HCT116 (cell line): Measurements from ENCODE around the gene ENTPD8. TPM values are rescaled to one million over a fixed set of nuclear protein-coding genes. Genes with fewer than 3 reads are reported as not detected.

ENCODE experiments used
- ATAC-seq: fragments of 200-7000 bp; cut with Tn5 transposase; 2 replicates; pipeline ENCODE4 v1.9.1; 2020; ENCODE audit warnings: mild to moderate bottlenecking, moderate library complexity
- BruUV-seq: library from RNA; stranded (reverse); fragments of 400-500 nt; replicated peaks from 2 replicates; lab custom pipeline; 2021; lab: Mats Ljungman, UMichigan
- CTCF ChIA-PET: fragments of 300-600 bp; sonication (Branson Sonifier 250); formaldehyde crosslinking; loops from one replicate; lab custom pipeline; 2021; ENCODE audit warnings: antibody characterized with exemption; lab: Charles Lee
- POLR2A ChIA-PET: fragments of 300-600, 350-600 bp; sonication (Branson Sonifier 250); formaldehyde crosslinking; loops from one replicate; lab custom pipeline; 2021; ENCODE audit warnings: antibody characterized with exemption; lab: Charles Lee
- RAD21 ChIA-PET, 2 experiments: fragments of 300-600 bp; sonication (Branson Sonifier 250); formaldehyde crosslinking; loops; one replicate each; lab custom pipeline; 2023; ENCODE audit warnings: low total read pairs in 2 of 2; ENCODE audit not compliant: uncharacterized antibody in 2 of 2, unreplicated experiment in 2 of 2, low non-redundant PET in 1 of 2; lab: Charles Lee
- DNase-seq: peaks from one replicate; pipeline ENCODE4 v3.0.0-alpha.2; 2010; ENCODE audit warnings: low read depth, low spot score
- H2AFZ ChIP-seq: fragments of 200-600 bp; shearing (Covaris generic), sonication (generic); 2 replicates; pipeline ENCODE4 v1.6.1; 2017; ENCODE audit warnings: low read depth, mixed run types, mixed read lengths, antibody characterized with exemption, low read length; ENCODE audit not compliant: poor library complexity, severe bottlenecking
- H3K27ac ChIP-seq: 2 replicates; pipeline ENCODE4 v1.5.1; 2012; ENCODE audit warnings: low read depth, low read length
- H3K27me3 ChIP-seq: fragments of 200-600 bp; sonication (generic); 2 replicates; pipeline ENCODE4 v1.6.1; 2016; ENCODE audit warnings: mixed run types, low read length, mixed read lengths; ENCODE audit not compliant: insufficient read depth
- H3K36me3 ChIP-seq, 2 experiments: fragments of 200-500 bp in 1 of 2; fragments of 200-600 bp in 1 of 2; sonication (Bioruptor generic) in 1 of 2; sonication (generic) in 1 of 2; 2 replicates each; pipeline versions ENCODE4 v1.5.1 to v1.6.1; 2014 to 2016; ENCODE audit warnings: low read length in 2 of 2, inconsistent platforms in 1 of 2, mixed read lengths in 1 of 2, mixed run types in 1 of 2; ENCODE audit not compliant: insufficient read depth in 2 of 2, control insufficient read depth in 1 of 2
- H3K4me1 ChIP-seq, 2 experiments: fragments of 200-600 bp in 1 of 2; sonication (generic) in 1 of 2; 2 replicates each; pipeline versions ENCODE4 v1.5.1 to v1.6.1; 2012 to 2017; ENCODE audit warnings: low read length in 2 of 2, inconsistent platforms in 1 of 2, mild to moderate bottlenecking in 1 of 2, mixed read lengths in 1 of 2, mixed run types in 1 of 2, moderate library complexity in 1 of 2; ENCODE audit not compliant: insufficient read depth in 2 of 2, control insufficient read depth in 1 of 2
- H3K4me2 ChIP-seq: fragments of 200-600 bp; sonication (generic); 2 replicates; pipeline ENCODE4 v1.6.1; 2017; ENCODE audit warnings: mixed run types, low read length, mixed read lengths
- H3K4me3 ChIP-seq, 2 experiments: fragments of 200-600 bp in 1 of 2; sonication (generic) in 1 of 2; replicated peaks in 1 of 2; 2 replicates each; pipeline ENCODE4 v1.5.1; 2011 to 2016; ENCODE audit warnings: low read length in 2 of 2, control low read depth in 1 of 2, low read depth in 1 of 2, mild to moderate bottlenecking in 1 of 2, mixed read lengths in 1 of 2, mixed run types in 1 of 2
- H3K79me2 ChIP-seq: fragments of 200-600 bp; sonication (generic); 2 replicates; pipeline ENCODE4 v1.6.1; 2017; ENCODE audit warnings: mild to moderate bottlenecking, mixed run types, low read length, moderate library complexity, mixed read lengths; ENCODE audit not compliant: insufficient read depth
- H3K9ac ChIP-seq: fragments of 200-600 bp; sonication (generic); 2 replicates; pipeline ENCODE4 v1.6.1; 2016; ENCODE audit warnings: low read length, mixed read lengths
- H3K9me2 ChIP-seq: fragments of 200-600 bp; sonication (generic), shearing (Covaris generic); 2 replicates; pipeline ENCODE4 v1.6.1; 2017; ENCODE audit warnings: mixed run types, mild to moderate bottlenecking, moderate library complexity; ENCODE audit not compliant: insufficient read depth
- H3K9me3 ChIP-seq, 2 experiments: fragments of 200-500 bp in 1 of 2; fragments of 200-600 bp in 1 of 2; sonication (Bioruptor generic) in 1 of 2; sonication (generic) in 1 of 2; 2 replicates each; pipeline ENCODE4 v1.6.1; 2014 to 2017; ENCODE audit warnings: low read length in 2 of 2, mixed read lengths in 2 of 2, inconsistent platforms in 1 of 2, low read depth in 1 of 2, mild to moderate bottlenecking in 1 of 2, mixed run types in 1 of 2, moderate library complexity in 1 of 2; ENCODE audit not compliant: control insufficient read depth in 1 of 2, insufficient read depth in 1 of 2
- H4K20me1 ChIP-seq: fragments of 200-600 bp; sonication (generic), shearing (Covaris generic); 2 replicates; pipeline ENCODE4 v1.6.1; 2017; ENCODE audit warnings: mixed run types, mild to moderate bottlenecking, moderate library complexity; ENCODE audit not compliant: insufficient read depth
- CBX3 ChIP-seq: IDR thresholded peaks from 2 replicates; pipeline ENCODE4 v1.6.1; 2012; ENCODE audit warnings: low read depth
- EGR1 ChIP-seq: IDR thresholded peaks from 2 replicates; pipeline ENCODE4 v1.6.1; 2012; ENCODE audit warnings: low read depth
- ELF1 ChIP-seq: IDR thresholded peaks from 2 replicates; pipeline ENCODE4 v1.6.1; 2012; ENCODE audit warnings: low read depth, borderline replicate concordance
- EZH2 ChIP-seq: fragments of 200-600 bp; sonication (generic); IDR thresholded peaks from 2 replicates; pipeline ENCODE4 v1.6.1; 2017; ENCODE audit warnings: antibody characterized with exemption, mixed run types
- JUND ChIP-seq: IDR thresholded peaks from 2 replicates; pipeline ENCODE4 v1.6.1; 2012
- POLR2AphosphoS5 ChIP-seq: IDR thresholded peaks from 2 replicates; pipeline ENCODE4 v1.6.1; 2011; ENCODE audit warnings: mild to moderate bottlenecking, low read depth, low read length, moderate library complexity
- RAD21 ChIP-seq: IDR thresholded peaks from 2 replicates; pipeline ENCODE4 v1.6.1; 2012; ENCODE audit warnings: low read depth, mild to moderate bottlenecking
- REST ChIP-seq: IDR thresholded peaks from 2 replicates; pipeline ENCODE4 v1.6.1; 2012; ENCODE audit warnings: low read depth
- SIN3A ChIP-seq: IDR thresholded peaks from 2 replicates; pipeline ENCODE4 v1.6.1; 2012; ENCODE audit warnings: low read depth
- SP1 ChIP-seq: IDR thresholded peaks from 2 replicates; pipeline ENCODE4 v1.6.1; 2012; ENCODE audit warnings: low read depth
- SRF ChIP-seq: IDR thresholded peaks from 2 replicates; pipeline ENCODE4 v1.6.1; 2012; ENCODE audit warnings: low read depth
- TCF7L2 ChIP-seq: IDR thresholded peaks from 2 replicates; pipeline ENCODE4 v1.7.0; 2011; ENCODE audit warnings: borderline replicate concordance, inconsistent platforms; ENCODE audit not compliant: insufficient read depth, insufficient read length; ENCODE audit errors: extremely low read depth
- YY1 ChIP-seq: IDR thresholded peaks from 2 replicates; pipeline ENCODE4 v1.6.1; 2011; ENCODE audit warnings: low read length, low read depth, moderate library complexity, mild to moderate bottlenecking; ENCODE audit not compliant: insufficient replicate concordance; ENCODE audit errors: extremely low read depth
- ZBTB33 ChIP-seq: IDR thresholded peaks from 2 replicates; pipeline ENCODE4 v1.6.1; 2011; ENCODE audit warnings: mild to moderate bottlenecking, low read length, moderate library complexity; ENCODE audit not compliant: insufficient replicate concordance; ENCODE audit errors: extremely low read depth
- ZNF274 ChIP-seq: fragments of 200-500 bp; sonication (Bioruptor generic); IDR thresholded peaks from 2 replicates; pipeline ENCODE4 v1.6.1; 2014; ENCODE audit warnings: mild to moderate bottlenecking, low read depth, low read length, inconsistent platforms
- intact Hi-C: fragments of 100-400 bp; cut with micrococcal nuclease; formaldehyde crosslinking; loops from 2 replicates; pipeline ENCODE4 v1.10.0; 2022
- total RNA-seq: library from RNA; stranded (reverse); gene quantifications from one replicate; pipeline ENCODE4 v1.2.1, GENCODE V29; 2021; ENCODE audit not compliant: unreplicated experiment
- TF ChIP-seq, protein P1 (sequence below), 3 experiments: fragments of 200-600 bp in 1 of 3; sonication (generic) in 1 of 3; IDR thresholded peaks in 2 of 3; conservative IDR thresholded peaks in 1 of 3; 2 replicates each; pipeline ENCODE4 v1.5.1; 2012 to 2017; ENCODE audit warnings: low read depth in 2 of 3, low read length in 2 of 3, antibody characterized with exemption in 1 of 3, borderline replicate concordance in 1 of 3, control low read depth in 1 of 3, mild to moderate bottlenecking in 1 of 3, mixed read lengths in 1 of 3, mixed run types in 1 of 3, moderate library complexity in 1 of 3; ENCODE audit not compliant: insufficient read depth in 1 of 3

ENTPD8 gene
- total RNA-seq, 1 experiment from 2014 or later = 1.7 TPM

GRCh38 chr9:137416006-137416562, 25.1 kb downstream of the ENTPD8 start:
- peaks cover 29 to 39% of the 10 kb centered on the region in 2 experiments for H3K4me1 ChIP-seq
- H3K36me3 ChIP-seq = no peaks in the 10 kb centered on the region
- DNase-seq (no peak), ATAC-seq (no peak)
- H3K4me2 ChIP-seq = no peak overlapping the region
- no peak overlapping the region for H3K27ac ChIP-seq
- H2AFZ ChIP-seq = no peak overlapping the region
- no peaks in the 10 kb centered on the region for H3K9me2 ChIP-seq
- H4K20me1 ChIP-seq = no peaks in the 10 kb centered on the region
- no peak overlapping the region for H3K9ac ChIP-seq
- POLR2A ChIA-PET = no interaction called here
- intact Hi-C loops = no loop called here
- RAD21 ChIA-PET = no interaction called here
- no peaks in the 10 kb centered on the region for H3K9me3 ChIP-seq
- H3K27me3 ChIP-seq = no peaks in the 10 kb centered on the region
- TF ChIP-seq RAD21 (no peak), EGR1 (no peak), CBX3 (no peak), JUND (no peak), TCF7L2 (no peak), POLR2AphosphoS5 (no peak), EZH2 (no peak), REST (no peak), ELF1 (no peak), SIN3A (no peak), SRF (no peak), ZNF274 (no peak), SP1 (no peak), YY1 (no peak), ZBTB33 (no peak)
- TF ChIP-seq, protein P1, sequence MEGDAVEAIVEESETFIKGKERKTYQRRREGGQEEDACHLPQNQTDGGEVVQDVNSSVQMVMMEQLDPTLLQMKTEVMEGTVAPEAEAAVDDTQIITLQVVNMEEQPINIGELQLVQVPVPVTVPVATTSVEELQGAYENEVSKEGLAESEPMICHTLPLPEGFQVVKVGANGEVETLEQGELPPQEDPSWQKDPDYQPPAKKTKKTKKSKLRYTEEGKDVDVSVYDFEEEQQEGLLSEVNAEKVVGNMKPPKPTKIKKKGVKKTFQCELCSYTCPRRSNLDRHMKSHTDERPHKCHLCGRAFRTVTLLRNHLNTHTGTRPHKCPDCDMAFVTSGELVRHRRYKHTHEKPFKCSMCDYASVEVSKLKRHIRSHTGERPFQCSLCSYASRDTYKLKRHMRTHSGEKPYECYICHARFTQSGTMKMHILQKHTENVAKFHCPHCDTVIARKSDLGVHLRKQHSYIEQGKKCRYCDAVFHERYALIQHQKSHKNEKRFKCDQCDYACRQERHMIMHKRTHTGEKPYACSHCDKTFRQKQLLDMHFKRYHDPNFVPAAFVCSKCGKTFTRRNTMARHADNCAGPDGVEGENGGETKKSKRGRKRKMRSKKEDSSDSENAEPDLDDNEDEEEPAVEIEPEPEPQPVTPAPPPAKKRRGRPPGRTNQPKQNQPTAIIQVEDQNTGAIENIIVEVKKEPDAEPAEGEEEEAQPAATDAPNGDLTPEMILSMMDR (IDR thresholded peaks at IDR 0.05 in 2 of 3, conservative IDR thresholded peaks at IDR 0.05 in 1 of 3; ENCODE audit: borderline replicate concordance in 1 of 3, insufficient read depth in 1 of 3, low read depth in 2 of 3, low read length in 2 of 3) = no peak
- BruUV-seq = no TSS peak
- H3K79me2 ChIP-seq = peaks cover 49% of the 10 kb centered on the region
- CTCF ChIA-PET = no interaction called here
- H3K4me3 ChIP-seq = no peak overlapping the region
